SK-N-MC (cell line): ENCODE results near the gene MEI1.

Experiments
- EZH2 ChIP-seq: fragments of 200-600 bp; sonication (generic); IDR thresholded peaks from one replicate; pipeline ENCODE4 v1.6.1; 2017; ENCODE audit warnings: antibody characterized with exemption
- FOXP2 ChIP-seq: optimal IDR thresholded peaks from 2 replicates; pipeline ENCODE3; 2011; ENCODE audit warnings: mild to moderate bottlenecking, moderate library complexity; ENCODE audit not compliant: insufficient read depth; ENCODE audit errors: extremely low read length, control extremely low read depth
- POLR2AphosphoS5 ChIP-seq: IDR thresholded peaks from 2 replicates; pipeline ENCODE4 v1.6.1; 2012; ENCODE audit warnings: mild to moderate bottlenecking, low read depth, low read length, borderline replicate concordance

DNA sequence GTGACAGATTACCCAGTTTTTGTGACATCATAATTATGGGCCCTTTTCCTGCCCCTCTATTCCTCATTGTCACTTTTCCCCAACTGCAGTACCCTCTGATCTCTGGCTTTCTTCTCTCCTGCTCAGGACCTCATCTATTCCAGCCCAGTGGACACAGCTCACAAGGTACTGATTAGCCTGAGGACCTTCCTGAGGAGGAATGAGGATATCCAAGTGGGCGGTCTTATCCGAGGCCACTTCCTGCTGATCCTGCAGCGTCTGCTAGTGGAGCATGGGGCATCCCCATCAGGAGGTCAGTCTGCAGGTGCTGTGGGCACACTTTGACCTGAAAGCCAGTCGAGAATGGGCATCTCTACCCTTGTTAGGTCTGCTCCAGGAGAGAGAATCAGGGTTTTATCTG lies 76.7 kb downstream of the MEI1 start:
- TF ChIP-seq FOXP2 = no peak
- TF ChIP-seq EZH2 = no peak
- TF ChIP-seq POLR2AphosphoS5 = no peak
